WTC11 (cell line): ENCODE results near the gene LANCL2. TPM values are rescaled to one million over a fixed set of nuclear protein-coding genes. Genes with fewer than 3 reads are reported as not detected.

Source experiments
- ATAC-seq: fragments of 200-7000 bp; cut with Tn5 transposase; 2 replicates; pipeline ENCODE4 v1.10.0; 2021; ENCODE audit warnings: mild to moderate bottlenecking, moderate library complexity
- CTCF ChIA-PET: fragments of 300-600 bp; sonication (Branson Sonifier 250); formaldehyde crosslinking; loops from one replicate; lab custom pipeline; 2021; ENCODE audit warnings: antibody characterized with exemption; lab: Charles Lee
- POLR2A ChIA-PET: fragments of 350-600 bp; sonication (Branson Sonifier 250); formaldehyde crosslinking; loops from one replicate; lab custom pipeline; 2021; ENCODE audit warnings: antibody characterized with exemption; lab: Charles Lee
- DNase-seq: peaks from one replicate; pipeline ENCODE4 v3.0.0; 2021; ENCODE audit warnings: low spot score
- H3K27ac Mint-ChIP-seq: 2 replicates; pipeline ENCODE4 v1.8.0; 2021; ENCODE audit warnings: mixed read lengths
- H3K27me3 Mint-ChIP-seq: 2 replicates; pipeline ENCODE4 v1.8.0; 2021; ENCODE audit warnings: low read depth, mild to moderate bottlenecking, moderate library complexity, mixed read lengths
- H3K36me3 Mint-ChIP-seq: 2 replicates; pipeline ENCODE4 v1.8.0; 2021; ENCODE audit warnings: mixed read lengths
- H3K4me1 Mint-ChIP-seq: 2 replicates; pipeline ENCODE4 v1.8.0; 2022; ENCODE audit warnings: mixed read lengths
- H3K4me3 Mint-ChIP-seq: 2 replicates; pipeline ENCODE4 v1.8.0; 2021; ENCODE audit warnings: mild to moderate bottlenecking, moderate library complexity, mixed read lengths
- H3K9me3 Mint-ChIP-seq: 2 replicates; pipeline ENCODE4 v1.8.0; 2021; ENCODE audit warnings: mixed read lengths
- ATF1 ChIP-seq: sonication (generic); formaldehyde crosslinking; IDR thresholded peaks from 2 replicates; pipeline ENCODE4 v1.8.1; 2023; ENCODE audit warnings: mild to moderate bottlenecking, moderate library complexity, missing genetic modification reagents
- CBFB ChIP-seq: sonication (generic); formaldehyde crosslinking; IDR thresholded peaks from 2 replicates; pipeline ENCODE4 v1.8.1; 2022; ENCODE audit warnings: mild to moderate bottlenecking, low read depth, missing genetic modification reagents
- ESRRA ChIP-seq: sonication (generic); formaldehyde crosslinking; IDR thresholded peaks from 2 replicates; pipeline ENCODE4 v1.8.1; 2022; ENCODE audit warnings: mild to moderate bottlenecking, missing genetic modification reagents, borderline replicate concordance
- ETV6 ChIP-seq: sonication (generic); formaldehyde crosslinking; IDR thresholded peaks from 2 replicates; pipeline ENCODE4 v1.8.1; 2022; ENCODE audit warnings: mild to moderate bottlenecking, missing genetic modification reagents
- FOXJ3 ChIP-seq: sonication (generic); formaldehyde crosslinking; IDR thresholded peaks from 2 replicates; pipeline ENCODE4 v1.9.0; 2021; ENCODE audit warnings: missing genetic modification reagents, mild to moderate bottlenecking, borderline replicate concordance
- FOXK1 ChIP-seq: sonication (generic); formaldehyde crosslinking; IDR thresholded peaks from 2 replicates; pipeline ENCODE4 v1.8.0; 2022; ENCODE audit warnings: mild to moderate bottlenecking, moderate library complexity, missing genetic modification reagents
- GRHL2 ChIP-seq: fragments of 250-450 bp; sonication (Bioruptor Pico); IDR thresholded peaks from 2 replicates; pipeline ENCODE4 v1.8.0; 2022; ENCODE audit warnings: mild to moderate bottlenecking, moderate library complexity; ENCODE audit not compliant: insufficient replicate concordance, severe bottlenecking
- GTF2I ChIP-seq: fragments of 250-450 bp; sonication (Bioruptor Pico); conservative IDR thresholded peaks from 2 replicates; pipeline ENCODE4 v1.4.0; 2021; ENCODE audit warnings: mild to moderate bottlenecking
- JAZF1 ChIP-seq: fragments of 250-450 bp; sonication (Bioruptor Pico); IDR thresholded peaks from 2 replicates; pipeline ENCODE4 v1.9.0; 2021; ENCODE audit warnings: moderate library complexity, mild to moderate bottlenecking, inconsistent platforms
- MXD4 ChIP-seq: fragments of 250-450 bp; sonication (Bioruptor Pico); IDR thresholded peaks from 2 replicates; pipeline ENCODE4 v1.8.0; 2021; ENCODE audit warnings: mild to moderate bottlenecking, moderate library complexity, borderline replicate concordance
- MYBL2 ChIP-seq: sonication (generic); formaldehyde crosslinking; IDR thresholded peaks from 2 replicates; pipeline ENCODE4 v1.8.1; 2023; ENCODE audit warnings: mild to moderate bottlenecking, moderate library complexity, missing genetic modification reagents
- NFYB ChIP-seq: sonication (generic); formaldehyde crosslinking; conservative IDR thresholded peaks from 2 replicates; pipeline ENCODE4 v1.8.0; 2022; ENCODE audit warnings: low read depth, missing genetic modification reagents
- PREB ChIP-seq: sonication (generic); formaldehyde crosslinking; IDR thresholded peaks from 2 replicates; pipeline ENCODE4 v1.8.1; 2022; ENCODE audit warnings: mild to moderate bottlenecking, missing genetic modification reagents, moderate library complexity, borderline replicate concordance
- RELA ChIP-seq: sonication (generic); formaldehyde crosslinking; IDR thresholded peaks from 2 replicates; pipeline ENCODE4 v1.8.1; 2022; ENCODE audit warnings: missing genetic modification reagents, mild to moderate bottlenecking, borderline replicate concordance
- RORB ChIP-seq: fragments of 250-450 bp; sonication (Bioruptor Pico); IDR thresholded peaks from 2 replicates; pipeline ENCODE4 v1.9.0; 2021; ENCODE audit warnings: mild to moderate bottlenecking
- TEAD4 ChIP-seq: sonication (generic); formaldehyde crosslinking; IDR thresholded peaks from 2 replicates; pipeline ENCODE4 v1.8.0; 2022; ENCODE audit warnings: mild to moderate bottlenecking, missing genetic modification reagents
- ZBTB21 ChIP-seq: sonication (generic); formaldehyde crosslinking; IDR thresholded peaks from 2 replicates; pipeline ENCODE4 v1.8.1; 2023; ENCODE audit warnings: mild to moderate bottlenecking, missing genetic modification reagents, borderline replicate concordance
- ZNF423 ChIP-seq: fragments of 250-450 bp; sonication (Bioruptor Pico); IDR thresholded peaks from 2 replicates; pipeline ENCODE4 v2.1.2; 2022; ENCODE audit warnings: mild to moderate bottlenecking, moderate library complexity
- total RNA-seq: library from RNA; stranded (reverse); gene quantifications from 3 replicates; pipeline ENCODE4 v1.2.3, GENCODE V29; 2021
- TF ChIP-seq, protein P1 (sequence below): fragments of 250-450 bp; sonication (Bioruptor Pico); conservative IDR thresholded peaks from 2 replicates; pipeline ENCODE4 v1.9.0; 2021; ENCODE audit warnings: mild to moderate bottlenecking
- TF ChIP-seq, protein P2 (sequence below): fragments of 250-450 bp; sonication (Bioruptor Pico); IDR thresholded peaks from 2 replicates; pipeline ENCODE4 v1.8.0; 2021; ENCODE audit warnings: mild to moderate bottlenecking
- TF ChIP-seq, protein P3 (sequence below): sonication (generic); formaldehyde crosslinking; IDR thresholded peaks from 2 replicates; pipeline ENCODE4 v1.8.1; 2022; ENCODE audit warnings: low read depth, mild to moderate bottlenecking, moderate library complexity, missing genetic modification reagents, borderline replicate concordance

LANCL2 gene
- total RNA-seq, 1 experiment from 2014 or later, result 13.2 TPM

DNA sequence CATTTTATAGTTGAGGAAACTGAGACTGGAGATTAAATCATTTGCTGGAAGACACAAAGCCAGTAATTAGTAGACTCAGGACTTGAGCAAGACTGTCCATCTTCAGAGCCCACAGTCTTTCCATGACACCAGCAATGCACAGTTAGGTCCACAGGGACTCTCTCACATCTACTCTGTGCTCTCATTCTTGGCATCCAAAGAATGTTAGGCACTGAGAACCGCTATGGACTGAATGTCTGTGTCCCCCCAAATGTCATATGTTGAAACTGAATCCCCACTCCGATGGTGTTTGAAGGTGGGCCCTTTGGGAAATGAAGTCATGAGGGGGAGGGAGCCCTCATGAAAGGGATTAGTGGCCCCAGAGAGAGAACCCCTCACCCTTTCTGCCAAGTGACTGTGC lies 100.6 kb downstream of the LANCL2 start (continued):
- TF ChIP-seq ZBTB21 (no peak), MYBL2 (CRISPR knock-in tag) (no peak), RORB (CRISPR knock-in tag) (no peak)
- TF ChIP-seq, protein P1, sequence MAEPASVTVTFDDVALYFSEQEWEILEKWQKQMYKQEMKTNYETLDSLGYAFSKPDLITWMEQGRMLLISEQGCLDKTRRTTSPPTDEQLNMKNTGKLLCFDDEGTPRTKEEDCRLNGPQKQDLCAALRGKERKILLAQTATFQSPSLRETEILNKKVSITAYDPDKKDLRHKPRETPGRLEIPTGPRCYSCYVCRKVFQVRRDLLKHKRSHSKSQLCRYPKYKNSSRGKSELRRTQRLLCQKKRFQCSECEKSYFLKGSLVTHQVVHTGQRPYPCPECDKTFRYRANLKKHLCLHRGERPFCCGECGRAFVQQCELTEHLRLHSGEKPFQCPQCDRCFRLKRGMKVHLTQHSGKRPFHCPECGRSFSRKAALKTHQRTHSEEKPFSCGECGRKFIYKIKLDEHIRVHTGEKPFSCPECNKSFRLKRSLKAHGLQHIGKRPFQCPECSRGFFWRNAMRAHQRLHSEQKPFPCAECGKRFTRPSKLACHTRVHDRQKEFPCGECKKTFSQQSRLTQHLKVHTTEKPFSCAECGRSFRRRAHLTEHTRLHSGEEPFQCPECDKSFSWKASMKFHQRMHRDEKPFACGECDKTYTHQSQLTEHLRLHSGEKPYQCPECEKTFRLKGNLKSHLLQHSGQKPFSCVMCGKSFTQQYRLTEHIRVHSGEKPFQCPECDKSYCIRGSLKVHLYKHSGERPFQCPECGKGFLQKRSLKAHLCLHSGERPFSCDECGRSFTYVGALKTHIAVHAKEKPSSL (CRISPR knock-in tag), result no peak

DNA sequence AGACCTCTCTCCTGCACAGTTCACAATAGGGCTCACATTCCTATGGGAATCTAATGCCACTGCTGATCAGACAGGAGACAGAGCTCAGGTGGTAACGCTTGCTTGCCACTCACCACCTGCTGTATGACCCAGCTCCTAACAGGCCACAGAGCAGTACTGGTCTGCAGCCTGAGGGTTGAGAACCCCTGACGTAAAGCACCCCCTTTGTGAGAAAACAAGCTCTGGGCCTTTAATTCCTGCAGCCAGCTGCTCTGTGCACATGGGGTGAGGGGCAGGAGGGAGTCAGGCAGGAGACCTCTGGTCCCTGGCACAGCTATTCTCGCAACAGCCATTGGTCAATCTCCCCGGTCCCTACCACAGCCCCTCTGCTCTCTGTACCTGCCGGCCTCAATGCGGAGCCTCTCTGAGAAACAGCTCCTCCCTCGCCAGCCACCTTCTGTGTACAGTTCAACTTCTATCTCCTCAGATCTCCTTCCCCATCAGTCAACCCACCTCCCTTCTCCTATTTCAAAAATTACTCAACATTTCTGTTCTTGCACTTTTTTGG lies 102.0 kb downstream of the LANCL2 start:
- Mint-ChIP-seq H3K4me1 (no peaks in the 10 kb centered on the region), H3K9me3 (peaks cover 58% of the 10 kb centered on the region), H3K27ac (no peak overlapping the region), H3K4me3 (no peak overlapping the region), H3K27me3 (peaks cover 7% of the 10 kb centered on the region), H3K36me3 (peaks cover 67% of the 10 kb centered on the region)
- DNase-seq (no peak), ATAC-seq (no peak)
- POLR2A ChIA-PET, result no interaction called here
- TF ChIP-seq GTF2I (CRISPR knock-in tag) (no peak), RELA (CRISPR knock-in tag) (no peak), ESRRA (no peak), ATF1 (CRISPR knock-in tag) (no peak), ZNF423 (CRISPR knock-in tag) (no peak), MXD4 (no peak), FOXK1 (no peak), ETV6 (CRISPR knock-in tag) (no peak), GRHL2 (CRISPR knock-in tag) (no peak), MYBL2 (CRISPR knock-in tag) (no peak), CBFB (no peak), PREB (no peak), JAZF1 (CRISPR knock-in tag) (no peak), TEAD4 (CRISPR knock-in tag) (no peak), FOXJ3 (no peak), NFYB (CRISPR knock-in tag) (no peak)
- TF ChIP-seq, protein P2, sequence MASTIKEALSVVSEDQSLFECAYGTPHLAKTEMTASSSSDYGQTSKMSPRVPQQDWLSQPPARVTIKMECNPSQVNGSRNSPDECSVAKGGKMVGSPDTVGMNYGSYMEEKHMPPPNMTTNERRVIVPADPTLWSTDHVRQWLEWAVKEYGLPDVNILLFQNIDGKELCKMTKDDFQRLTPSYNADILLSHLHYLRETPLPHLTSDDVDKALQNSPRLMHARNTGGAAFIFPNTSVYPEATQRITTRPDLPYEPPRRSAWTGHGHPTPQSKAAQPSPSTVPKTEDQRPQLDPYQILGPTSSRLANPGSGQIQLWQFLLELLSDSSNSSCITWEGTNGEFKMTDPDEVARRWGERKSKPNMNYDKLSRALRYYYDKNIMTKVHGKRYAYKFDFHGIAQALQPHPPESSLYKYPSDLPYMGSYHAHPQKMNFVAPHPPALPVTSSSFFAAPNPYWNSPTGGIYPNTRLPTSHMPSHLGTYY (CRISPR knock-in tag), result no peak
- TF ChIP-seq, protein P3, sequence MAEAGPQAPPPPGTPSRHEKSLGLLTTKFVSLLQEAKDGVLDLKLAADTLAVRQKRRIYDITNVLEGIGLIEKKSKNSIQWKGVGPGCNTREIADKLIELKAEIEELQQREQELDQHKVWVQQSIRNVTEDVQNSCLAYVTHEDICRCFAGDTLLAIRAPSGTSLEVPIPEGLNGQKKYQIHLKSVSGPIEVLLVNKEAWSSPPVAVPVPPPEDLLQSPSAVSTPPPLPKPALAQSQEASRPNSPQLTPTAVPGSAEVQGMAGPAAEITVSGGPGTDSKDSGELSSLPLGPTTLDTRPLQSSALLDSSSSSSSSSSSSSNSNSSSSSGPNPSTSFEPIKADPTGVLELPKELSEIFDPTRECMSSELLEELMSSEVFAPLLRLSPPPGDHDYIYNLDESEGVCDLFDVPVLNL, result no peak
- TF ChIP-seq, protein P1 (CRISPR knock-in tag), result no peak
- CTCF ChIA-PET, result interaction anchor here (1.4 kb wide), 1 partner anchor 54 kb away, joined by 3 read pairs; no protein-coding TSS in a partner anchor
